PC-9 (cell line): ENCODE measurements around the gene ZSWIM3. TPM values are rescaled to one million over a fixed set of nuclear protein-coding genes. Genes with fewer than 3 reads are reported as not detected.

ENCODE experiments used
- BruUV-seq: library from RNA; stranded (reverse); fragments of 400-500 nt; replicated peaks from 2 replicates; lab custom pipeline; 2021; lab: Mats Ljungman, UMichigan
- CTCF ChIA-PET: fragments of 300-600 bp; sonication (Branson Sonifier 250); formaldehyde crosslinking; loops from one replicate; lab custom pipeline; 2022; ENCODE audit warnings: antibody characterized with exemption; lab: Charles Lee
- POLR2A ChIA-PET: fragments of 300-600 bp; sonication (Branson Sonifier 250); formaldehyde crosslinking; loops from one replicate; lab custom pipeline; 2022; ENCODE audit warnings: antibody characterized with exemption; ENCODE audit not compliant: unreplicated experiment; lab: Charles Lee
- DNase-seq, 2 experiments: peaks; one replicate each; pipeline versions ENCODE4 v3.0.0 to v3.0.0-alpha.2; 2015 to 2022; ENCODE audit warnings: mixed read lengths in 1 of 2
- H2AFZ ChIP-seq: fragments of 200-600 bp; sonication (generic); 2 replicates; pipeline ENCODE4 v1.8.1; 2017; ENCODE audit warnings: antibody characterized with exemption
- H3F3A ChIP-seq: fragments of 200-600 bp; sonication (generic); 2 replicates; pipeline ENCODE4 v1.8.1; 2017; ENCODE audit warnings: antibody characterized with exemption, mild to moderate bottlenecking, low read depth; ENCODE audit not compliant: insufficient read depth
- H3K27ac ChIP-seq: fragments of 200-600 bp; sonication (generic); 2 replicates; pipeline ENCODE4 v1.6.1; 2016; ENCODE audit warnings: mixed run types
- H3K27me3 ChIP-seq: fragments of 200-600 bp; sonication (generic); 2 replicates; pipeline ENCODE4 v1.6.1; 2016; ENCODE audit warnings: low read depth, mixed run types; ENCODE audit not compliant: insufficient read depth
- H3K36me3 ChIP-seq: fragments of 200-600 bp; sonication (generic); 2 replicates; pipeline ENCODE4 v1.6.1; 2016; ENCODE audit warnings: low read depth, mixed run types
- H3K4me1 ChIP-seq: fragments of 200-600 bp; sonication (generic); replicated peaks from 2 replicates; pipeline ENCODE4 v1.6.1; 2016; ENCODE audit warnings: mixed run types; ENCODE audit not compliant: insufficient read depth
- H3K4me2 ChIP-seq: fragments of 200-600 bp; sonication (generic); 2 replicates; pipeline ENCODE4 v1.6.1; 2017; ENCODE audit warnings: mixed run types
- H3K4me3 ChIP-seq: fragments of 200-600 bp; sonication (generic); 2 replicates; pipeline ENCODE4 v1.6.1; 2016; ENCODE audit warnings: mixed run types
- H3K79me2 ChIP-seq: fragments of 200-600 bp; sonication (generic); 2 replicates; pipeline ENCODE4 v1.6.1; 2017; ENCODE audit warnings: low read depth, mixed run types
- H3K9me2 ChIP-seq: fragments of 200-600 bp; sonication (generic); 2 replicates; pipeline ENCODE4 v1.8.1; 2017; ENCODE audit warnings: mild to moderate bottlenecking; ENCODE audit not compliant: insufficient read depth
- H3K9me3 ChIP-seq: fragments of 200-600 bp; sonication (generic); 2 replicates; pipeline ENCODE4 v1.8.1; 2016; ENCODE audit warnings: low read depth; ENCODE audit not compliant: insufficient read depth
- H4K20me1 ChIP-seq: fragments of 200-600 bp; sonication (generic); 2 replicates; pipeline ENCODE4 v1.8.1; 2017; ENCODE audit not compliant: insufficient read depth
- EZH2 ChIP-seq: fragments of 200-600 bp; sonication (generic); IDR thresholded peaks from 2 replicates; pipeline ENCODE4 v1.8.0; 2017; ENCODE audit warnings: antibody characterized with exemption, low read depth
- intact Hi-C: fragments of 100-400 bp; cut with micrococcal nuclease; formaldehyde crosslinking; loops from one replicate; pipeline ENCODE4 v1.10.0; 2022; ENCODE audit not compliant: unreplicated experiment
- total RNA-seq: library from RNA; stranded (reverse); gene quantifications from 2 replicates; pipeline ENCODE4 v1.2.3, GENCODE V29; 2021
- TF ChIP-seq, protein P1 (sequence below): fragments of 200-600 bp; sonication (generic); conservative IDR thresholded peaks from 2 replicates; pipeline ENCODE4 v1.6.1; 2017; ENCODE audit warnings: mixed run types, antibody characterized with exemption, mild to moderate bottlenecking, moderate library complexity

The ZSWIM3 gene
- total RNA-seq, 1 experiment from 2014 or later, result 2.7 TPM

DNA sequence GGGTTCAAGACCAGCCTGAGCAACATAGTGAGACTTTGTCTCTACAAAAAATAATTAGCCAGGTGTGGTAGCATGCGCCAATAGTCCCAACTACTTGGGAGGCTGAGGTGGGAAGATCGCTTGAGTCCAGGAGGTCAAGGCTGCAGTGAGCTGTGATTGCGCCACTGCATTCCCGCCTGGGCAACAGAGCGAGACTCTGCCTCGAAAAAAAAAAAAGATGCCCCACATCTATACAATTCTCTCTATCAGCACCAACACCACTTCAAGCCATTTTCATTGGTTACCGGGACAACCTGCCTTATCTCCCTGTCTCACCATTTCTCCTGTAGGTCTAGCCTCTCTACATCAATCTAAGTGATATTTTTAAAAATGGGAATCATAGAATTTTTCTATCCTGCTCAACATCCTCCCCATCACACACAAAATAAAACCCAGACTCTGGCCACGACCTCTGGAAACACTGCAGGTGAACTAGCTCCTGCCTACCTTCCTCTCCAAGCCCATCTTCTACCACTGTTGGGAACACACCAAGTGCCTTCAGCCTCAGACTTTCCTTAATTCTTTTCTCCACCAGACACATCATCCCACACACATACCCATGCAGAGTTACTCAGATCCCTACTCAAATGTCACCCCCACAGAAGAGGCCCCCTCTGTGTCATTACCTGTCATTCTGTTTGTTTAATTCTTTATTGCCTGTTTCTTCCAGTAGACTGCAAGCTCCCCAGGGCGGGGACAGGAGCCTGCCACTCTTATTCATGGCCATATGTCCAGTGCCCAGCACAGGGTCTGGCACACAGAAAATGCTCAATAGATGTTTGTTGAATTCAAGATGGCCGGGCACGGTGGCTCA, 64.1 kb downstream of the ZSWIM3 start:
- TF ChIP-seq, protein P1, sequence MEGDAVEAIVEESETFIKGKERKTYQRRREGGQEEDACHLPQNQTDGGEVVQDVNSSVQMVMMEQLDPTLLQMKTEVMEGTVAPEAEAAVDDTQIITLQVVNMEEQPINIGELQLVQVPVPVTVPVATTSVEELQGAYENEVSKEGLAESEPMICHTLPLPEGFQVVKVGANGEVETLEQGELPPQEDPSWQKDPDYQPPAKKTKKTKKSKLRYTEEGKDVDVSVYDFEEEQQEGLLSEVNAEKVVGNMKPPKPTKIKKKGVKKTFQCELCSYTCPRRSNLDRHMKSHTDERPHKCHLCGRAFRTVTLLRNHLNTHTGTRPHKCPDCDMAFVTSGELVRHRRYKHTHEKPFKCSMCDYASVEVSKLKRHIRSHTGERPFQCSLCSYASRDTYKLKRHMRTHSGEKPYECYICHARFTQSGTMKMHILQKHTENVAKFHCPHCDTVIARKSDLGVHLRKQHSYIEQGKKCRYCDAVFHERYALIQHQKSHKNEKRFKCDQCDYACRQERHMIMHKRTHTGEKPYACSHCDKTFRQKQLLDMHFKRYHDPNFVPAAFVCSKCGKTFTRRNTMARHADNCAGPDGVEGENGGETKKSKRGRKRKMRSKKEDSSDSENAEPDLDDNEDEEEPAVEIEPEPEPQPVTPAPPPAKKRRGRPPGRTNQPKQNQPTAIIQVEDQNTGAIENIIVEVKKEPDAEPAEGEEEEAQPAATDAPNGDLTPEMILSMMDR, result no peak
- TF ChIP-seq EZH2, result no peak
- H3K36me3 ChIP-seq, result no peaks in the 10 kb centered on the region
- H3F3A ChIP-seq, result peaks cover 15% of the 10 kb centered on the region; the same call in 1 of the 2 replicates
- H3K27me3 ChIP-seq, result no peaks in the 10 kb centered on the region
- no peak overlapping the region for H2AFZ ChIP-seq
- H3K9me3 ChIP-seq, result no peaks in the 10 kb centered on the region
- BruUV-seq, result no TSS peak
- ChIA-PET CTCF (interaction anchor here (1.2 kb wide), 1 partner anchor 48 kb away, joined by 4 read pairs; no protein-coding TSS in a partner anchor), POLR2A (interaction anchor here (0.8 to 1.2 kb wide), 2 partner anchors 9 to 13 kb away, joined by 3 to 4 read pairs; partner anchors contain the start of gene PLTP)
- DNase-seq, result no peak
- H3K4me3 ChIP-seq, result no peak overlapping the region
- H3K79me2 ChIP-seq, result no peaks in the 10 kb centered on the region
- 0 out of 2 replicates have a peak, but pooled peaks cover 2% of the 10 kb centered on the region for H3K4me1 ChIP-seq
- no peak overlapping the region for H3K4me2 ChIP-seq
- H4K20me1 ChIP-seq, result no peaks in the 10 kb centered on the region
- intact Hi-C loops, result no loop called here
- H3K9me2 ChIP-seq, result no peaks in the 10 kb centered on the region
- no peak overlapping the region for H3K27ac ChIP-seq

DNA sequence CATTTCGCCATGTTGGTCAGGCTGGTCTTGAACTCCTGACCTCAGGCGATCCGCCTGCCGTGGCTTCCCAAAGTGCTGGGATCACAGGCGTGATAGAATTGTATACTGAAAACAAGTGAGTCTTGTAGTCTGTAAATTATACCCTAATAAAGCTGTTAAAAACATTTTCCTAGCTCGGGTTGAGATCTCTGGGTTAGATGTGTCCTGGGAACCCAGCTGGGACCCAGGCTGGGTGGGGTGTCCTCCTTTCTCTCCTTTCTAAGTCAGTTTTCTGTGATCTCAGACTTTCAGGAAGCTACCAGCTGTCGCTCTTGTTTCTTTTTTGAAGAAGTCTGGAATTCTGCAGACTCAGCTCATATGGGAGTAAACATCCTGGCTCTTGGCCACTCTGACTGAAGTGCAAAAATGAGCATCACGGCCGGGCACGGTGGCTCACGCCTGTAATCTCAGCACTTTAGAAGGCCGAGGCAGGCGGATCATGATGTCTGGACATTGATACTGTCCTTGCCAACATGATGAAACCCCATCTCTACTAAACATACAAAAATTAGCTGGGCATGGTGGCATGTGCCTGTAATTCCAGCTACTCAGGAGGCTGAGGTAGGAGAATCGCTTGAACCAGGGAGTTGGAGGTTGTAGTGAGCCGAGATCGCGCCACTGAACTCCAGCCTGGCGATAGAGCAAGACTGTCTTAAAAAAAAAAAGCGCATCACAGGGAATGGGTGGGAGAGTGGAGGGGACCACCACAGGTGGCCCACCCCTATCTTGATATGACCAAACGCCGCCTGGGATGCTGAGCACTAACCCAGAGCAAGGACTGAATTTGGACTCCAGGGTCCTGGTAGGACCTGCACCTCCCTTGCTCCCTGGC, 67.2 kb downstream of the ZSWIM3 start:
- no peaks in the 10 kb centered on the region for H4K20me1 ChIP-seq
- no peak overlapping the region for H3K27ac ChIP-seq
- H3K4me1 ChIP-seq, result no peaks in the 10 kb centered on the region
- ChIA-PET CTCF (no interaction called here), POLR2A (interaction anchor here (0.6 kb wide), 1 partner anchor 91 kb away, joined by 3 read pairs; the partner anchor contains the start of gene SNX21)
- no peak for TF ChIP-seq EZH2
- TF ChIP-seq, protein P1, result no peak
- peaks cover 31% of the 10 kb centered on the region for H3F3A ChIP-seq
- BruUV-seq, result no TSS peak
- no peaks in the 10 kb centered on the region for H3K79me2 ChIP-seq
- no peak overlapping the region for H3K4me3 ChIP-seq
- H3K36me3 ChIP-seq, result no peaks in the 10 kb centered on the region
- no peak for DNase-seq
- no peak overlapping the region for H3K4me2 ChIP-seq
- no peaks in the 10 kb centered on the region for H3K9me2 ChIP-seq
- intact Hi-C loops, result no loop called here
- no peaks in the 10 kb centered on the region for H3K27me3 ChIP-seq
- H2AFZ ChIP-seq, result no peak overlapping the region
- H3K9me3 ChIP-seq, result no peaks in the 10 kb centered on the region

DNA sequence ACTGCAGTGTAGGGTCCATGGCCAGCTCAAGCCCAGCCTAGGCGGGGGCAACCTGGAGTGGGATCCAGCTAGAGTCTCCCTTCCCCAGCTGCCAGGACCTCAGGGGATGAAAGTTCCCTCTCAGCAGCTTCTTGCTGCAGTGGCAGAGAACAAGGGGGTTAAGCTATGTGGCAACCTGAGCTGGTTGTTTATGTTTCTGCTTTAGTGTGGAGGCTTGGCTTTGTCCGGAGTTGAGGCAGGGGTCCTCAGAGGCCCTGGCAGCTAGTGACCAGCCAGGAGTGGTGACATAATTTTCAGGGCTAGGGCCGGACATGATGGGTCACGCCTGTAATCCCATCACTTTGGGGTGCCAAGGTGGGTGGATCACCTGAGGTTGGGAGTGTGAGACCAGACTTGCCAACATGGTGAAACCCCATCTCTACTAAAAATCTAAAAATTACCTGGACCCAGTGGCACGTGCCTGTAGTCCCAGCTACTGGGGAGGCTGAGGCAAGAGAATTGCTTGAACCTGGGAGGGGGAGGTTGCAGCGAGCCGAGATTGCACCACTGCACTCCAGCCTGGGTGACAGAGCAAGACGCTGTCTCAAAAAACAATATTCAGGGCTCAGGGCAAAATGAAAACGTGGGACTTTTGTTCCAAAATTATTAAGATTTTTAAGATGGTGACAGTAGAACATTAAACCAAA, 68.5 kb downstream of the ZSWIM3 start:
- intact Hi-C loops, result no loop called here
- Histone ChIP-seq H3K27ac (no peak overlapping the region), H3K27me3 (no peaks in the 10 kb centered on the region), H3K79me2 (no peaks in the 10 kb centered on the region), H3K4me2 (no peak overlapping the region), H3K4me3 (no peak overlapping the region), H3F3A (peaks cover 22% of the 10 kb centered on the region), H3K9me2 (no peaks in the 10 kb centered on the region), H3K9me3 (no peaks in the 10 kb centered on the region), H4K20me1 (peaks cover 6% of the 10 kb centered on the region; the same call in 1 of the 2 replicates), H2AFZ (no peak overlapping the region), H3K36me3 (no peaks in the 10 kb centered on the region), H3K4me1 (no peaks in the 10 kb centered on the region)
- no peak for DNase-seq
- ChIA-PET POLR2A (interaction anchor here (0.6 kb wide), 1 partner anchor 21 kb away, joined by 4 read pairs; no protein-coding TSS in a partner anchor), CTCF (interaction anchor here (0.5 kb wide), 1 partner anchor 30 kb away, joined by 3 read pairs; no protein-coding TSS in a partner anchor)
- TF ChIP-seq, protein P1, result no peak
- no peak for TF ChIP-seq EZH2
- BruUV-seq, result no TSS peak
